ENCODE measurements around the gene NDUFAF4. TPM values are rescaled to one million over a fixed set of nuclear protein-coding genes. Genes with fewer than 3 reads are reported as not detected.

NDUFAF4 gene
- total RNA-seq, 1 donor from 2014 or later = 15.9 TPM

Other genes with a start within 250 kb of the NDUFAF4 start
- gene GPR63, start 60.4 kb downstream of the NDUFAF4 start, total RNA-seq = 0.05 TPM
- gene KLHL32, start 26.8 kb upstream of the NDUFAF4 start, total RNA-seq = 0.45 TPM